ENCODE measurements around the gene INO80E.
"Not testable (repeated sequence)": the region's sequence is repeated elsewhere in the genome, so short reads cannot be mapped to it uniquely, and the experiment has no call there.

DNA sequence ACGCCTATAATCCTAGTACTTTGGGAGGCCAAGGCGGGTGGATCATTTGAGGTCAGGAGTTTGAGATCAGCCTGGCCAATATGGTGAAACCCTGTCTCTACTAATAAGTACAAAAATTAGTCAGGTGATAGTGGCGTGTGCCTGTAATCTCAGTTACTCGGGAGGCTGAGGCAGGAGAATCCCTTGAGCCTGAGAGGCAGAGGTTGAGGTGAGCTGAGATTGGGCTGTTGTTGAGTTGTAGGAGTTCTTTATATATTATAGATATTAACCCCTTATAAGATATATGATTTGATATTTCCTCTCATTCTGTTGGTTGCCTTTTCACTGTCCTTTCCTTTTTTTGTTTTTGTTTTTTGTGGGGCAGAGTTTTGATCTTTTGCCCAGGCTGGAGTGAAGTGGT, 36.2 kb upstream of the INO80E start:
- TF ChIP-seq, protein P1, sequence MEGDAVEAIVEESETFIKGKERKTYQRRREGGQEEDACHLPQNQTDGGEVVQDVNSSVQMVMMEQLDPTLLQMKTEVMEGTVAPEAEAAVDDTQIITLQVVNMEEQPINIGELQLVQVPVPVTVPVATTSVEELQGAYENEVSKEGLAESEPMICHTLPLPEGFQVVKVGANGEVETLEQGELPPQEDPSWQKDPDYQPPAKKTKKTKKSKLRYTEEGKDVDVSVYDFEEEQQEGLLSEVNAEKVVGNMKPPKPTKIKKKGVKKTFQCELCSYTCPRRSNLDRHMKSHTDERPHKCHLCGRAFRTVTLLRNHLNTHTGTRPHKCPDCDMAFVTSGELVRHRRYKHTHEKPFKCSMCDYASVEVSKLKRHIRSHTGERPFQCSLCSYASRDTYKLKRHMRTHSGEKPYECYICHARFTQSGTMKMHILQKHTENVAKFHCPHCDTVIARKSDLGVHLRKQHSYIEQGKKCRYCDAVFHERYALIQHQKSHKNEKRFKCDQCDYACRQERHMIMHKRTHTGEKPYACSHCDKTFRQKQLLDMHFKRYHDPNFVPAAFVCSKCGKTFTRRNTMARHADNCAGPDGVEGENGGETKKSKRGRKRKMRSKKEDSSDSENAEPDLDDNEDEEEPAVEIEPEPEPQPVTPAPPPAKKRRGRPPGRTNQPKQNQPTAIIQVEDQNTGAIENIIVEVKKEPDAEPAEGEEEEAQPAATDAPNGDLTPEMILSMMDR (IDR thresholded peaks at IDR 0.05 in 4 of 5, conservative IDR thresholded peaks at IDR 0.05 in 1 of 5): not testable (repeated sequence)
- TF ChIP-seq POLR2A (IDR thresholded peaks at IDR 0.05): not testable (repeated sequence)

All from gastrocnemius medialis (tissue), 4 donors.